Muscle of leg (tissue), 16 donors: Measurements from ENCODE around the gene LY6G6C. TPM values are rescaled to one million over a fixed set of nuclear protein-coding genes. Genes with fewer than 3 reads are reported as not detected.
A peak's percentile ranks its signal among the peaks of the same experiment; 100 is the strongest.

Source experiments
- DNase-seq: peaks from one replicate; pipeline ENCODE4 v3.0.0; 2013
- H3K27ac ChIP-seq: one replicate; pipeline ENCODE4 v1.5.1; 2013; ENCODE audit warnings: mild to moderate bottlenecking, low read length, control low read depth
- H3K27me3 ChIP-seq: one replicate; pipeline ENCODE4 v1.6.1; 2013; ENCODE audit warnings: low read length; ENCODE audit not compliant: control insufficient read depth, insufficient read depth
- H3K36me3 ChIP-seq: one replicate; pipeline ENCODE4 v1.6.1; 2013; ENCODE audit warnings: low read length; ENCODE audit not compliant: control insufficient read depth, insufficient read depth
- H3K4me1 ChIP-seq: one replicate; pipeline ENCODE4 v1.6.1; 2013; ENCODE audit warnings: low read length; ENCODE audit not compliant: control insufficient read depth, insufficient read depth
- H3K4me3 ChIP-seq: one replicate; pipeline ENCODE4 v1.5.1; 2013; ENCODE audit warnings: low read length, control low read depth
- H3K9me3 ChIP-seq: replicated peaks from 2 replicates; pipeline ENCODE4 v1.6.1; 2013; ENCODE audit warnings: low read depth, low read length; ENCODE audit not compliant: control insufficient read depth
- WGBS: methylation state at CpG from one replicate; pipeline ENCODE4 v1.1.5; 2013; ENCODE audit warnings: missing lambda C conversion rate; ENCODE audit not compliant: insufficient coverage; 5-methylcytosine and 5-hydroxymethylcytosine counted together
- long read RNA-seq, 11 donors: transcript quantifications; one replicate each; lab custom pipeline, GENCODE V29; 2026
- polyA plus RNA-seq, 8 donors: library from polyadenylated mRNA; unstranded; fragments of 120-200 nt; gene quantifications; one replicate each; pipeline versions ENCODE4 v1.2.1 to v1.2.3, GENCODE V29; 2013; ENCODE audit warnings: inconsistent platforms in 1 of 8, low replicate concordance in 1 of 8; ENCODE audit not compliant: insufficient read length in 8 of 8, insufficient read depth in 1 of 8
- total RNA-seq: library from RNA; stranded (reverse); fragments of 120-200 nt; gene quantifications from one replicate; pipeline ENCODE4 v1.2.4, GENCODE V29; 2013

The LY6G6C gene, protein sequence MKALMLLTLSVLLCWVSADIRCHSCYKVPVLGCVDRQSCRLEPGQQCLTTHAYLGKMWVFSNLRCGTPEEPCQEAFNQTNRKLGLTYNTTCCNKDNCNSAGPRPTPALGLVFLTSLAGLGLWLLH
- total RNA-seq, result 0.09 TPM
- polyA plus RNA-seq, result 1 to 10 TPM in 1 of 8 donors, under 1 TPM in 6, not detected in 1; 0.15 to 1.2 (median 0.37) TPM
- long read RNA-seq, donor 1, result 0 reads
- long read RNA-seq, donor 2, result 0 reads
- long read RNA-seq, donor 3, result 0 reads
- long read RNA-seq, donor 4, result 0 reads
- long read RNA-seq, donor 5, result 0 reads
- long read RNA-seq, donor 6, result 0 reads
- long read RNA-seq, donor 7, result 0 reads
- long read RNA-seq, donor 8, result 0 reads
- long read RNA-seq, donor 9, result 0 reads
- long read RNA-seq, donor 10, result 0 reads
- long read RNA-seq, donor 11, result 0 reads

DNA sequence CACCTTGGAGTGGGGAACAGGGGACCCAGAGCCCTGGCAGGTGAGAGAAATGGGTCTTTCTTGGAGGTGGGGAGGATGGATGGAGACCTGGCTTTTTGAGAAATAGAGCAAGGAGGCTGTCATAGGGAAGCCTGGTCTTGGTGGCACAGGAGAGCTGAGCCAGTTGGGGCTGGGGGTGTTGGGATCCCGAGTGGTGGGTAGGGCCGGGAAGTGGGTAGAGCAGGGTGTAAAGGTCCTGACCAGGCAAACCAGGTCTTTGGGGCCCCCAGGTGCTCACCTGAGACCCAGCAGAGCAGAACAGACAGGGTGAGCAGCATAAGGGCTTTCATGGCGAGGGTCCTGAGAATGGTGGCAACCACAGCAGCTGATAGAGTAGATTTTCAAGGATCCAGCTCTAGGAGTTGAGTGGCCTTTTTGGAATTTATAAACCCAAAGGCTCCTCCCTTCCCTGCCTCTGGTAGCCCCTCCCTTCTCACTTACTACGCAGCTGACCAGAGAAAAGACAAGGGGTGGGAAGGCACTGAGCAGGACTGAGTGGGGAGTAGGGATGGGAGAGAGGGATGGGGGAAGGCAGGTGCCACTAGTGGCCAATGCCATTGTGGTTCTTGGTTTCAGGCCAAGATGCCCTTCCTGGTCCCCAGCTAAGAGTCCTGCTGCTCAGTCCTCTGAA lies at the start of gene LY6G6C:
Gene LY6G6C, minus strand, starts transcription at position 396 of the 670 bp plus-strand sequence. Its CDS starts 67 bp downstream, at position 329.
- Histone ChIP-seq H3K9me3 (no peaks in the 10 kb centered on the region), H3K27me3 (no peaks in the 10 kb centered on the region), H3K4me3 (no peak within 1 kb of the TSS), H3K27ac (no peak within 1 kb of the TSS), H3K36me3 (peaks cover 24% of the 10 kb centered on the region), H3K4me1 (no peaks in the 10 kb centered on the region)
- WGBS, result 100% methylated on average over 2 of the region's 4 CpGs
- no peak for DNase-seq

DNA sequence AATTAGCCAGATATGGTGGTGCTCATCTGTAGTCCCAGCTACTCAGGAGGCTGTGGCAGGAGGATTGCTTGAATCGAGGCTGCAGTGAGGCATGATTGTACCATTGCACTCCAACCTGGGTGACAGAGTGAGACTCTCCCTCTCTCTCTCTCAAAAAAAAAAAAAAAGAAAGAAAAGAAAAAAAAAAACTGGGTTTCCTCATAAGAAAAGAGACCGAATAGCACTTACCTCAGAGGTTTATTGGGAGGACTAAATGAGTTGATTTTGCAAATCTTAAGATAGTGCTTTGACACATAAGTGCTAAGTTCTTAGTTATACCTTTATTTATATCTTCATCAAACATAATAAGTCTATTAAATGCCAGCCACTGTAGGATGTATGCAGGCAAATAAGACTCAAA lies 49.3 kb upstream of the LY6G6C start:
- H3K4me3 ChIP-seq, result no peak overlapping the region
- WGBS, result no CpG with 5 or more reads among the region's 2 CpGs

DNA sequence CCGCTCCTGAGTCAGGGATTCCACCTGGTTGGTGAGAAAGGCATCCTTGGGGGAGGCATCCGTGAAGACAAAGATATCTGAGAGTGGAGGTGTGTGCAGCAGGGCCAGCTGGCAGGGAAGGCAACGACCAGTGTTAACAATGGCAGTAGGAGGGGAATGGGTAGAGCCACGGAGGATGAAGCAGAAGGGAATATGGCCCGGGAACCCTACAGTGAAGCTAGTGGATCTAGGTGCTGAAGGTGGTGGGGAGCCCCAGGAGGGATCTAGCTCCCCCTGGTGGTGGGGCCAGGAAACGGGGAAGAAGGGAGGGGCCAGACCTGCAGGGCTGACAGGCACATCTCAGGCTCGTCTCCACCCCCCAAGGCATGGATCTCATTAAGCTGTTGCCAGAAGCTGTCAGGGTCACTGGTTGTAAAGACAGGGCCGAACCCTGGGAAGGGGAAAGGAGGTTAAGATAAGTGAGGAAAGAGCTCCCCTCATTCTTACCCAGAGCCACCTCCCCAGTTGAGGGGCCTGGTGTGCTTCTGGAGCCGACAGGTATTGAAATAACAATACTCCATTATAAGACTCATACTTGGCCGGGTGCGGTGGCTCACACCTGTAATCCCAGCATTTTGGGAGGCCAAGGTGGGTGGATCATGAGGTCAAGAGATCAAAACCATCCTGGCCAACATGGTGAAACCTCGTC lies 48.3 kb upstream of the LY6G6C start:
- Histone ChIP-seq H3K36me3 (no peaks in the 10 kb centered on the region), H3K4me3 (no peak overlapping the region), H3K9me3 (no peaks in the 10 kb centered on the region), H3K4me1 (peaks cover 7% of the 10 kb centered on the region), H3K27me3 (peaks cover 4% of the 10 kb centered on the region), H3K27ac (no peak overlapping the region)
- DNase-seq, result peak; percentile 35
- 74% methylated on average over 5 of the region's 12 CpGs for WGBS

More for the DNA sequence above, 49.3 kb upstream of the LY6G6C start:
- Histone ChIP-seq H3K4me1 (peaks cover 7% of the 10 kb centered on the region), H3K27me3 (peaks cover 4% of the 10 kb centered on the region), H3K27ac (no peak overlapping the region), H3K9me3 (no peaks in the 10 kb centered on the region), H3K36me3 (no peaks in the 10 kb centered on the region)
- no peak for DNase-seq

DNA sequence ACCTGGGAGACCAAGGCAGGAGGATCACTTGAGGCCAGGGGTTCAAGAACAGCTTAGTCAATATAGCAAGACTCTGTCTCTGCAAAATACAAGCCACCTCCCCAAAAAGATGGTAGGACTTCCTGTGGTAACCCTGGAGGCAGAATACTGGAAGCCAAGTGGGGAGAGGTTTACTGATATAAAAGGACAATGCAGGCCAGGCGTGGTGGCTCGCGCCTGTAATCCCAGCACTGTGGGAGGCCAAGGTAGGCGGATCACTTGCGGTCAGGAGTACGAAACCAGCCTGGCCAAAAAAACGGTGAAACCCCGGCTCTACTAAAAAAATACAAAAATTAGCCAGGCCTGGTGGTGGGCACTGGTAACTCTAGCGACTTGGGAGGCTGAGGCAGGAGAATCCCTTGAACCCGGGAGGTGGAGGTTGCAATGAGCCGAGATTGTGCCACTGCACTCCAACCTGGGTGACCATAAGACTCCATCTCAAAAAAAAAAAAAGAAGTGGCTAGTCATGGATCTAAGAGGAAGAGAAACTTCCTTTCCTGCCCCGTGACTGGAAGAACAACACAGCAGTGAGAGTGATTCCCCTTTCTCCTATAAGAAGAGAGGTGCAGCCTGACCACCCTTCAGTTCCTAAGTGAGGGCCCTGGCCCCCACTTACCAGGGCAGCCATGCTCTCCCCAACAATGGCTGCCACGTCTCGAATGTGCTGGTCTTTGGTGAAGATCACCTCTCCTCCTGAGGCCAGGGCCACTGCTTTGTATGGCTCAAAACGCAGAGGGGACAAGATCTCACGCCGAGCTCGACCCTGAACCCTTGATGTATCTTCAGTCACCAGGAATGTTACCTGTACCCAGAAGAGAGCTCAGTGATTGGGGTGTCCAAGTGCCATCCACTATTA lies 47.1 kb upstream of the LY6G6C start:
- peaks cover 7% of the 10 kb centered on the region for H3K4me1 ChIP-seq
- DNase-seq, result peak; percentile 67
- no peak overlapping the region for H3K27ac ChIP-seq
- no peak overlapping the region for H3K4me3 ChIP-seq
- peaks cover 4% of the 10 kb centered on the region for H3K36me3 ChIP-seq
- peaks cover 4% of the 10 kb centered on the region for H3K27me3 ChIP-seq
- WGBS, result 91% methylated on average over 7 of the region's 18 CpGs
- no peaks in the 10 kb centered on the region for H3K9me3 ChIP-seq

DNA sequence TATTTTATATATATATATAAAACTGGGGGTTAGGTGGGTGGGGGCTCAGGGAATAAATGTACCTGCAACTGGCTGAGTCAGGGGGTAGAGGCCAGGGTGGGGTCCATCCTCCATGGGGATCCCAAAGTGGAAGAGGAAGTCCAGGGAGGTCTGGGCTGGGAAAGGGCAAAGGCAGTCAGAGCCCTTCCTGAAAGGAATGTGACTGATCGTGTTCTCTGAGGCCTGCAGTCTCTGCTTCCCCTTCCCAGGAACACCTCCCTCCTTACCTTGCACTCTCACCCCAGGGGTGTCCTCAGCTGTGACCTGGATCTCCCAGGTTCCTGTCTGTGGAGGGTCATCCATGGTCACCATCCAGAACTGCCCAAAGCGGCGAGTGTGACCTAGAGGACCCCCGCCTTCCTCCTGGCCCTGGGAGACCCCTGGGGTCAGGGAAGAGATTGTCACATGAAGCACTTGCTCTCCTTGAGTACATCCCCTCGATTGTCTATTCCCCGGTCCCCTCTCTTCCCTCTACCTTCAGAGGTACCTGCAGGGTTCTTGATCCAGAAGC lies 45.6 kb upstream of the LY6G6C start:
- Histone ChIP-seq H3K4me1 (peaks cover 16% of the 10 kb centered on the region), H3K36me3 (peaks cover 8% of the 10 kb centered on the region), H3K9me3 (no peaks in the 10 kb centered on the region), H3K27ac (no peak overlapping the region), H3K27me3 (peaks cover 4% of the 10 kb centered on the region), H3K4me3 (no peak overlapping the region)
- no CpG with 5 or more reads among the region's 6 CpGs for WGBS
- DNase-seq, result no peak

DNA sequence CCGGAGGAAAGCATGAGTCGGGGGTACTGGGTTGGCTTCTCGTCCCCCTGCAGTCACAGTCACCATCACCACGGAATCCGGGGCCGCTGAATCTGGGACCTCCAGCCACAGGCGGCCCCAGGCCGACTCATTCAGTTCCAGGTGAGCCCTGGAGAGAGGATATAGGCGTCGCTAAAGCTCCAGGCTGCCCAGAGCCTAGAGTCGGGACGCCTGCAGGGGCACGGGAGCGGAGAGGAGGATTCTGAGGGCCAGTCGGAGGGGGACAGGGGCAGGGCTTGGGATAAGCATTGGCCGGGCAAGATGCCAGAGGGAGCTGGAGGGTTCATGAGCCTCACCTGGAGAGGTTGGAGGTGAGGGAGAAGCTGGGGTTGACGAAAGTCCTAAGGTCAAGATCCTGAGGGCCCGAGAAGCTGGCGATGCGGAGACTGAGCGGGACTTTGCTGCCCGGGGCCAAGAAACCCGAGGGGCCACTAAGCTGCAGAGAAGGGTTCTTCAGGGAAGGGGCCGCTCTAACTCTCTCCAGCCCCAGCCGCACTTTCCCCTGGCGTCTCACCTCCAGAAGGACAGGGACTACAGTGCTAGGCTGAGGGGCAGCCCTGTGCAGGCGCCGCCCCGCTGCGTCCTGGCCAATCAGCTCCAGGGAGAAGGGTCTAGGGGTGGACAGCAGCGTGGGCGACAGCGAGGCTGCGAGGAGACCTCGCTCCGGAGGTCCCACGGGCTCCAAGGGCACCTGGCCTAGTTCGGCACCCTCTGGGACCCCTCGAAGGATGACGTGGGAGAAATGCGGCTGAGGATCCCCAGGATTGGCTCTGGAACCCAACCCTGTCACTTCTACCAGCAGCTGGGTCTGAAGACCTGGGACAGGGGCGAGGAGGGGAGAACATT lies 44.6 kb upstream of the LY6G6C start:
- WGBS, result 27% methylated on average over 30 of the region's 42 CpGs
- peak; percentile 37 for DNase-seq
- peaks cover 4% of the 10 kb centered on the region for H3K27me3 ChIP-seq
- H3K9me3 ChIP-seq, result no peaks in the 10 kb centered on the region
- peak overlapping the region; percentile 11 for H3K4me3 ChIP-seq
- H3K27ac ChIP-seq, result no peak overlapping the region
- H3K36me3 ChIP-seq, result peaks cover 14% of the 10 kb centered on the region
- H3K4me1 ChIP-seq, result peaks cover 16% of the 10 kb centered on the region

DNA sequence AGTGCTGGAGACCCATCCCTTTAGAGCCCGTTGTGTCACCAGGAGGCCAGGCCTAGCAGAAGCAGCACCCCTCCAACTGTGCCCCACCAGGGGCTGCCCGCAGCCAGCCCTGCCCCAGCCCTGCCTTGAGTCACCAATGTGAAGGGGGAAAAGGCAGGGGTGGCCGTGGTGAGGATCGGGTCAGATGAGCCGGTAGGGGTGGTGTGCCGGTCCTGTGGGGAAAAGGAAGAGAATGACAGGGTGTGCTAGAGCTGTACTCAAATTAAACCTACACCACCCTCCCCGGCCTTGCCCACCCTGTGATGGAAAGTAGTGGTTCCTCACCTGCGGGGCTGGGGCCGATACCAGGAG lies 44.0 kb upstream of the LY6G6C start:
- no CpG with 5 or more reads among the region's 9 CpGs for WGBS
- no peak for DNase-seq
- H3K9me3 ChIP-seq, result no peaks in the 10 kb centered on the region
- H3K27ac ChIP-seq, result no peak overlapping the region
- H3K4me1 ChIP-seq, result peaks cover 16% of the 10 kb centered on the region
- peaks cover 4% of the 10 kb centered on the region for H3K27me3 ChIP-seq
- peaks cover 20% of the 10 kb centered on the region for H3K36me3 ChIP-seq
- H3K4me3 ChIP-seq, result no peak overlapping the region

DNA sequence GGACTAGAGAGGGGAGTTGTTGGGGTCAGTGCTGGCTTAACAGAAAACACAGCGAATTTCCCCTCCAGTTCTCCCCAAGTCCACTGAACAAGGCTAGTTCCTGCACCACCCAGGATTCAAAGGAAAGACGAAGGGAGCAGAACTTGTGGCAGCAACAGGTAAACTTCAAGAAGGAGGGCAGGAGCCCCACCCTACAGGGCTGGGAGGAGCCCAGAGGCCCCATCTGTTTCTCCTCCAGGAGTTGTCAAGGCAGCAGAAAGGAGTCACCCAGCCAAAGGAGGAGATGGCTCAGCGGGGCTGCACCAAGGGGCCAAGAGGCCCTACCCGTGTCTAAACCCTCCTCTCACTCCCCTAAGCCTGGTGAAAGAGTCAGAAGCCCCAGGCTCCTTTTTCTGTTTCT lies 42.7 kb upstream of the LY6G6C start:
- peaks cover 16% of the 10 kb centered on the region for H3K4me1 ChIP-seq
- no peak overlapping the region for H3K27ac ChIP-seq
- no peaks in the 10 kb centered on the region for H3K9me3 ChIP-seq
- H3K27me3 ChIP-seq, result peaks cover 4% of the 10 kb centered on the region
- peaks cover 34% of the 10 kb centered on the region for H3K36me3 ChIP-seq
- 67% methylated on average over 1 of the region's 4 CpGs for WGBS
- H3K4me3 ChIP-seq, result no peak overlapping the region
- DNase-seq, result no peak

DNA sequence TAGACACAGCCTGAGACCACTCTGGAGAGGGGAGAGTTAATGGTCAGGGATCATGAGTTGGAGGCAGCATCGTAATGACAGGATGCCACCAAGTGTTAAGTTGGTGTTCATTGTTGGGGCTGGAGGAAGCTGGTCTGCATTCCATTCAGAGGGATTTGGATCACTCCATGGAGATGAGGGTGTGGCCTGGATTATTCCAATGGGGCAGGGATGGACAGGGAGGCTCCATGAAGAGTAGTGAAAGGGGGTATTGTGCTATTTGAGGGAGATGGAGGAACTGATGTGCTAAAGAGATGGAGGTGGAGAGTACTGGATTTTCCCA lies 42.0 kb upstream of the LY6G6C start:
- Histone ChIP-seq H3K9me3 (no peaks in the 10 kb centered on the region), H3K36me3 (peaks cover 40% of the 10 kb centered on the region), H3K4me1 (peaks cover 16% of the 10 kb centered on the region), H3K27ac (peak overlapping the region; percentile 59), H3K27me3 (peaks cover 4% of the 10 kb centered on the region), H3K4me3 (no peak overlapping the region)
- DNase-seq, result peak; percentile 58
- 0% methylated on average over 1 of the region's 1 CpG for WGBS
